CD8-positive, alpha-beta memory T cell (primary cell): ENCODE results near the gene SLC25A39. TPM values are rescaled to one million over a fixed set of nuclear protein-coding genes. Genes with fewer than 3 reads are reported as not detected.

ENCODE experiments used
- CTCF ChIA-PET: fragments of 350-600 bp; sonication (Branson Sonifier 250); formaldehyde crosslinking; loops from one replicate; lab custom pipeline; 2021; ENCODE audit warnings: antibody characterized with exemption; lab: Charles Lee
- POLR2A ChIA-PET: fragments of 350-600 bp; sonication (Branson Sonifier 250); formaldehyde crosslinking; loops from one replicate; lab custom pipeline; 2021; ENCODE audit warnings: antibody characterized with exemption; lab: Charles Lee
- DNase-seq, 5 donors: peaks; one replicate each; pipeline versions ENCODE4 v3.0.0 to v3.0.0-alpha.2; 2020 to 2022; ENCODE audit warnings: mixed read lengths in 1 of 5
- H3K27ac ChIP-seq: one replicate; pipeline ENCODE4 v1.7.0; 2013; ENCODE audit warnings: low read depth, mild to moderate bottlenecking, low read length, moderate library complexity
- H3K27me3 ChIP-seq: 2 replicates; pipeline ENCODE4 v1.7.0; 2013; ENCODE audit warnings: low read length, mild to moderate bottlenecking; ENCODE audit not compliant: insufficient read depth, poor library complexity, severe bottlenecking
- H3K36me3 ChIP-seq: 2 replicates; pipeline ENCODE4 v1.7.0; 2013; ENCODE audit warnings: mild to moderate bottlenecking, low read length, moderate library complexity; ENCODE audit not compliant: insufficient read depth
- H3K4me1 ChIP-seq: 2 replicates; pipeline ENCODE4 v1.7.0; 2013; ENCODE audit warnings: mild to moderate bottlenecking, low read length, moderate library complexity; ENCODE audit not compliant: insufficient read depth
- H3K4me3 ChIP-seq: 2 replicates; pipeline ENCODE4 v1.7.0; 2013; ENCODE audit warnings: mild to moderate bottlenecking, low read length
- H3K9me3 ChIP-seq: 2 replicates; pipeline ENCODE4 v1.7.0; 2013; ENCODE audit warnings: mild to moderate bottlenecking, low read length
- H3K27ac Mint-ChIP-seq, 8 donors: one replicate each; pipeline ENCODE4 v1.8.0; 2020 to 2021; ENCODE audit warnings: mixed read lengths in 8 of 8, mild to moderate bottlenecking in 6 of 8, inconsistent platforms in 3 of 8, moderate library complexity in 3 of 8
- H3K27me3 Mint-ChIP-seq, 2 donors: one replicate each; pipeline ENCODE4 v1.8.0; 2020 to 2021; ENCODE audit warnings: mixed read lengths in 2 of 2, mild to moderate bottlenecking in 1 of 2, moderate library complexity in 1 of 2
- H3K36me3 Mint-ChIP-seq, 3 donors: one replicate each; pipeline ENCODE4 v1.8.0; 2020 to 2021; ENCODE audit warnings: mixed read lengths in 3 of 3, inconsistent platforms in 1 of 3, mild to moderate bottlenecking in 1 of 3
- H3K4me1 Mint-ChIP-seq, 3 donors: one replicate each; pipeline ENCODE4 v1.8.0; 2020 to 2021; ENCODE audit warnings: mixed read lengths in 3 of 3, inconsistent platforms in 1 of 3, mild to moderate bottlenecking in 1 of 3
- H3K4me3 Mint-ChIP-seq, 7 donors: one replicate each; pipeline ENCODE4 v1.8.0; 2020 to 2021; ENCODE audit warnings: mixed read lengths in 7 of 7, mild to moderate bottlenecking in 6 of 7, moderate library complexity in 4 of 7, inconsistent platforms in 2 of 7
- H3K9me3 Mint-ChIP-seq, 5 donors: one replicate each; pipeline ENCODE4 v1.8.0; 2020 to 2022; ENCODE audit warnings: mixed read lengths in 5 of 5, mild to moderate bottlenecking in 3 of 5, moderate library complexity in 2 of 5, inconsistent platforms in 1 of 5
- polyA plus RNA-seq: library from polyadenylated mRNA; unstranded; fragments of 300-500 nt; fragmentation: Illumina TruSeq; gene quantifications from one replicate; pipeline ENCODE4 v1.2.3, GENCODE V29; 2021
- total RNA-seq, 2 experiments: library from RNA; stranded (reverse); gene quantifications; one replicate each; pipeline ENCODE4 v1.2.3, GENCODE V29; 2021

The SLC25A39 gene
- total and polyA plus RNA-seq, 3 experiments from 2014 or later = 133 to 174 (median 159) TPM

GRCh38 chr17:44352828-44353671 is 28.4 kb upstream of the SLC25A39 start:
- no peak overlapping the region for H3K4me3 ChIP-seq
- Mint-ChIP-seq H3K4me3 (peak overlapping the region; percentile 65 to 87 (median 73)), H3K27ac (peak overlapping the region in 1 of 8 donors; percentile 52), H3K9me3 (no peaks in the 10 kb centered on the region), H3K27me3 (peaks cover 0 to 6% of the 10 kb centered on the region in 2 donors), H3K36me3 (peaks cover 0 to 7% (median 0%) of the 10 kb centered on the region in 3 donors), H3K4me1 (peaks cover 5 to 21% (median 9%) of the 10 kb centered on the region in 3 donors)
- ChIA-PET CTCF (interaction anchor here (0.9 to 6.7 kb wide), 4 partner anchors 7 to 142 kb away, joined by 4 to 54 read pairs (median 24); partner anchors contain the start of genes FAM171A2 and GRN), POLR2A (interaction anchor here (0.8 to 3.2 kb wide), 8 partner anchors 7 to 229 kb away, joined by 3 to 16 read pairs (median 4); partner anchors contain the start of genes FAM171A2, GRN and HDAC5)
- no peak for DNase-seq
- no peaks in the 10 kb centered on the region for H3K27me3 ChIP-seq
- H3K27ac ChIP-seq = no peak overlapping the region
- peaks cover 3% of the 10 kb centered on the region for H3K4me1 ChIP-seq
- H3K36me3 ChIP-seq = no peaks in the 10 kb centered on the region
- H3K9me3 ChIP-seq = no peaks in the 10 kb centered on the region

DNA sequence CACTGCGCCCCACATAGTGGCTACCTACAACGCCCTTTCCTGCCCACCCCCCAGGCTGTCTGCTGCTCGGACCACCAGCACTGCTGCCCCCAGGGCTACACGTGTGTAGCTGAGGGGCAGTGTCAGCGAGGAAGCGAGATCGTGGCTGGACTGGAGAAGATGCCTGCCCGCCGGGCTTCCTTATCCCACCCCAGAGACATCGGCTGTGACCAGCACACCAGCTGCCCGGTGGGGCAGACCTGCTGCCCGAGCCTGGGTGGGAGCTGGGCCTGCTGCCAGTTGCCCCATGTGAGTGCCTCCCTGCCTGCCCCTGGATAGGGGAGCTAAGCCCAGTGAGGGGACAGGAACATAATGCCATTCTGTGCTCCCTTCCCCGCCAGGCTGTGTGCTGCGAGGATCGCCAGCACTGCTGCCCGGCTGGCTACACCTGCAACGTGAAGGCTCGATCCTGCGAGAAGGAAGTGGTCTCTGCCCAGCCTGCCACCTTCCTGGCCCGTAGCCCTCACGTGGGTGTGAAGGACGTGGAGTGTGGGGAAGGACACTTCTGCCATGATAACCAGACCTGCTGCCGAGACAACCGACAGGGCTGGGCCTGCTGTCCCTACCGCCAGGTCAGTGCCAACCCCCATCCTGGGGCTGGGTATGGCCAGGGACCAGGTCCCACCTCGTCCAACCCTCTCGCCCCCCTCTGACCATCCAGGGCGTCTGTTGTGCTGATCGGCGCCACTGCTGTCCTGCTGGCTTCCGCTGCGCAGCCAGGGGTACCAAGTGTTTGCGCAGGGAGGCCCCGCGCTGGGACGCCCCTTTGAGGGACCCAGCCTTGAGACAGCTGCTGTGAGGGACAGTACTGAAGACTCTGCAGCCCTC is 27.6 kb upstream of the SLC25A39 start:
- ChIA-PET CTCF (interaction anchor here (0.9 to 6.7 kb wide), 6 partner anchors 9 to 165 kb away, joined by 4 to 54 read pairs (median 4); partner anchors contain the start of genes FAM171A2 and TMUB2), POLR2A (interaction anchor here (0.8 to 3.2 kb wide), 3 partner anchors 11 to 136 kb away, joined by 3 to 16 read pairs (median 15); partner anchors contain the start of gene FAM171A2)
- H3K4me1 Mint-ChIP-seq = peaks cover 5 to 22% (median 9%) of the 10 kb centered on the region in 3 donors
- no peak for DNase-seq
- Histone ChIP-seq H3K27me3 (no peaks in the 10 kb centered on the region), H3K4me1 (peaks cover 3% of the 10 kb centered on the region), H3K27ac (no peak overlapping the region), H3K4me3 (no peak overlapping the region), H3K9me3 (no peaks in the 10 kb centered on the region), H3K36me3 (no peaks in the 10 kb centered on the region)
- H3K27ac Mint-ChIP-seq = no peak overlapping the region
- H3K27me3 Mint-ChIP-seq = peaks cover 0 to 6% of the 10 kb centered on the region in 2 donors
- H3K36me3 Mint-ChIP-seq = peaks cover 0 to 7% (median 0%) of the 10 kb centered on the region in 3 donors
- peak overlapping the region in 5 of 7 donors; percentile 48 to 87 (median 73) for H3K4me3 Mint-ChIP-seq
- no peaks in the 10 kb centered on the region for H3K9me3 Mint-ChIP-seq

GRCh38 chr17:44351464-44351863 is 26.8 kb upstream of the SLC25A39 start:
- POLR2A ChIA-PET = interaction anchor here (0.9 kb wide), 1 partner anchor 132 kb away, joined by 3 read pairs; the partner anchor contains the start of gene UBTF
- H3K27ac Mint-ChIP-seq = no peak overlapping the region
- no peak overlapping the region for H3K27ac ChIP-seq

GRCh38 chr17:44350733-44351226 is 26.2 kb upstream of the SLC25A39 start:
- H3K4me1 ChIP-seq = peaks cover 11% of the 10 kb centered on the region
- H3K4me3 ChIP-seq = no peak overlapping the region
- no peaks in the 10 kb centered on the region for H3K9me3 ChIP-seq
- no peaks in the 10 kb centered on the region for H3K27me3 ChIP-seq
- POLR2A ChIA-PET = interaction anchor here (0.5 to 0.9 kb wide), 2 partner anchors 15 to 131 kb away, joined by 3 read pairs; partner anchors contain the start of gene UBTF
- H3K27ac ChIP-seq = no peak overlapping the region
- CTCF ChIA-PET = interaction anchor here (1.0 to 6.7 kb wide), 8 partner anchors 10 to 163 kb away, joined by 3 to 54 read pairs (median 5); partner anchors contain the start of genes FAM171A2 and TMUB2
- peak; percentile 49 to 75 (median 60) for DNase-seq
- H3K4me3 Mint-ChIP-seq = peak overlapping the region in 2 of 7 donors; percentile 32 to 45
- peaks cover 12 to 30% (median 17%) of the 10 kb centered on the region in 3 donors for H3K4me1 Mint-ChIP-seq
- no peaks in the 10 kb centered on the region for H3K9me3 Mint-ChIP-seq
- peaks cover 0 to 7% (median 0%) of the 10 kb centered on the region in 3 donors for H3K36me3 Mint-ChIP-seq
- H3K36me3 ChIP-seq = no peaks in the 10 kb centered on the region
- H3K27me3 Mint-ChIP-seq = peaks cover 0 to 4% of the 10 kb centered on the region in 2 donors
- no peak overlapping the region for H3K27ac Mint-ChIP-seq

More at GRCh38 chr17:44351464-44351863, 26.8 kb upstream of the SLC25A39 start:
- Mint-ChIP-seq H3K36me3 (peaks cover 0 to 7% (median 0%) of the 10 kb centered on the region in 3 donors), H3K9me3 (no peaks in the 10 kb centered on the region), H3K27me3 (peaks cover 0 to 6% of the 10 kb centered on the region in 2 donors), H3K4me3 (no peak overlapping the region), H3K4me1 (peaks cover 5 to 23% (median 10%) of the 10 kb centered on the region in 3 donors)
- Histone ChIP-seq H3K36me3 (no peaks in the 10 kb centered on the region), H3K4me1 (peaks cover 4% of the 10 kb centered on the region), H3K27me3 (no peaks in the 10 kb centered on the region), H3K9me3 (no peaks in the 10 kb centered on the region), H3K4me3 (no peak overlapping the region)
- no peak for DNase-seq
- CTCF ChIA-PET = interaction anchor here (1.1 to 6.7 kb wide), 6 partner anchors 10 to 164 kb away, joined by 4 to 54 read pairs (median 4); partner anchors contain the start of genes FAM171A2 and TMUB2

- Histone ChIP-seq H3K27ac (no peak overlapping the region), H3K4me3 (no peak overlapping the region), H3K36me3 (no peaks in the 10 kb centered on the region), H3K9me3 (no peaks in the 10 kb centered on the region), H3K27me3 (no peaks in the 10 kb centered on the region), H3K4me1 (peaks cover 14% of the 10 kb centered on the region)
- no peaks in the 10 kb centered on the region for H3K27me3 Mint-ChIP-seq
- no peaks in the 10 kb centered on the region for H3K9me3 Mint-ChIP-seq
- H3K36me3 Mint-ChIP-seq = peaks cover 0 to 10% (median 0%) of the 10 kb centered on the region in 3 donors
- H3K27ac Mint-ChIP-seq = no peak overlapping the region
- DNase-seq = no peak
- peaks cover 23 to 38% (median 25%) of the 10 kb centered on the region in 3 donors for H3K4me1 Mint-ChIP-seq
- ChIA-PET POLR2A (no interaction called here), CTCF (interaction anchor here (1.4 to 6.7 kb wide), 4 partner anchors 12 to 143 kb away, joined by 5 to 54 read pairs (median 18); partner anchors contain the start of gene FAM171A2)
- no peak overlapping the region for H3K4me3 Mint-ChIP-seq
Observed at GRCh38 chr17:44349553-44350070, 25.0 kb upstream of the SLC25A39 start.

DNA sequence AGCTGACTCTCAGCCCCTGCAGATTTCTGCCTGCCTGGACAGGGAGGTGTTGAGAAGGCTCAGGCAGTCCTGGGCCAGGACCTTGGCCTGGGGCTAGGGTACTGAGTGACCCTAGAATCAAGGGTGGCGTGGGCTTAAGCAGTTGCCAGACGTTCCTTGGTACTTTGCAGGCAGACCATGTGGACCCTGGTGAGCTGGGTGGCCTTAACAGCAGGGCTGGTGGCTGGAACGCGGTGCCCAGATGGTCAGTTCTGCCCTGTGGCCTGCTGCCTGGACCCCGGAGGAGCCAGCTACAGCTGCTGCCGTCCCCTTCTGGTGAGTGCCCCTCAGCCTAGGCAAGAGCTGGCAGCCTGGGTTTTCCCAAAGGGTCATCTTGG is 24.4 kb upstream of the SLC25A39 start:
- Mint-ChIP-seq H3K27me3 (peaks cover 0 to 2% of the 10 kb centered on the region in 2 donors), H3K36me3 (peaks cover 0 to 10% (median 0%) of the 10 kb centered on the region in 3 donors), H3K27ac (no peak overlapping the region), H3K4me3 (peak overlapping the region in 1 of 7 donors; percentile 55), H3K4me1 (peaks cover 23 to 38% (median 25%) of the 10 kb centered on the region in 3 donors), H3K9me3 (no peaks in the 10 kb centered on the region)
- ChIA-PET POLR2A (no interaction called here), CTCF (interaction anchor here (2.0 to 6.7 kb wide), 3 partner anchors 12 to 139 kb away, joined by 8 to 54 read pairs (median 31); partner anchors contain the start of gene FAM171A2)
- Histone ChIP-seq H3K27me3 (no peaks in the 10 kb centered on the region), H3K27ac (no peak overlapping the region), H3K4me1 (peaks cover 14% of the 10 kb centered on the region), H3K36me3 (no peaks in the 10 kb centered on the region), H3K9me3 (no peaks in the 10 kb centered on the region), H3K4me3 (no peak overlapping the region)
- DNase-seq = no peak
